ENCODE results near the gene SDF4. TPM values are rescaled to one million over a fixed set of nuclear protein-coding genes. Genes with fewer than 3 reads are reported as not detected.
"Not testable (repeated sequence)": the region's sequence is repeated elsewhere in the genome, so short reads cannot be mapped to it uniquely, and the experiment has no call there.

The SDF4 gene
- total RNA-seq, 1 donor, result 50.0 TPM

- not testable (repeated sequence) for H3K9me3 ChIP-seq (ENCODE audit: low read depth, low read length); H3K4me1 ChIP-seq (ENCODE audit: insufficient read depth, low read length); H3K27me3 ChIP-seq (ENCODE audit: insufficient read depth, low read length); H3K4me3 ChIP-seq (ENCODE audit: low read length)
Measured at GRCh38 chr1:1248009-1248913, 16.5 kb upstream of the SDF4 start.

GRCh38 chr1:1247341-1247913, 15.6 kb upstream of the SDF4 start:
- Histone ChIP-seq H3K9me3 (ENCODE audit: low read depth, low read length) (no peaks in the 10 kb centered on the region), H3K4me3 (ENCODE audit: low read length) (no peak overlapping the region), H3K27me3 (ENCODE audit: insufficient read depth, low read length) (peaks cover 5% of the 10 kb centered on the region), H3K4me1 (ENCODE audit: insufficient read depth, low read length) (peaks cover 8% of the 10 kb centered on the region)

GRCh38 chr1:1246577-1247340, 15.0 kb upstream of the SDF4 start, which contains the start of gene C1QTNF12:
Gene C1QTNF12, minus strand, starts transcription at chr1:1246722. Its CDS starts 32 bp downstream, at chr1:1246690.
- H3K27me3 ChIP-seq (ENCODE audit: insufficient read depth, low read length), result peaks cover 5% of the 10 kb centered on the region
- H3K9me3 ChIP-seq (ENCODE audit: low read depth, low read length), result no peaks in the 10 kb centered on the region
- no peak within 1 kb of the TSS for H3K4me3 ChIP-seq (ENCODE audit: low read length)
- H3K4me1 ChIP-seq (ENCODE audit: insufficient read depth, low read length), result peaks cover 8% of the 10 kb centered on the region

- Histone ChIP-seq H3K4me3 (ENCODE audit: low read length) (no peak overlapping the region), H3K27me3 (ENCODE audit: insufficient read depth, low read length) (peaks cover 5% of the 10 kb centered on the region), H3K4me1 (ENCODE audit: insufficient read depth, low read length) (peaks cover 6% of the 10 kb centered on the region), H3K9me3 (ENCODE audit: low read depth, low read length) (no peaks in the 10 kb centered on the region)
Measured at GRCh38 chr1:1245817-1246576, 14.2 kb upstream of the SDF4 start.

- H3K27me3 ChIP-seq (ENCODE audit: insufficient read depth, low read length), result peaks cover 5% of the 10 kb centered on the region
- no peak overlapping the region for H3K4me3 ChIP-seq (ENCODE audit: low read length)
- H3K4me1 ChIP-seq (ENCODE audit: insufficient read depth, low read length), result no peaks in the 10 kb centered on the region
- no peaks in the 10 kb centered on the region for H3K9me3 ChIP-seq (ENCODE audit: low read depth, low read length)
Measured at GRCh38 chr1:1245178-1245816, 13.5 kb upstream of the SDF4 start.

- H3K27me3 ChIP-seq (ENCODE audit: insufficient read depth, low read length), result peaks cover 5% of the 10 kb centered on the region
- no peaks in the 10 kb centered on the region for H3K9me3 ChIP-seq (ENCODE audit: low read depth, low read length)
- no peaks in the 10 kb centered on the region for H3K4me1 ChIP-seq (ENCODE audit: insufficient read depth, low read length)
- no peak overlapping the region for H3K4me3 ChIP-seq (ENCODE audit: low read length)
Measured at GRCh38 chr1:1244192-1244811, 12.5 kb upstream of the SDF4 start.

- H3K27me3 ChIP-seq (ENCODE audit: insufficient read depth, low read length), result peaks cover 5% of the 10 kb centered on the region
- no peaks in the 10 kb centered on the region for H3K4me1 ChIP-seq (ENCODE audit: insufficient read depth, low read length)
- H3K9me3 ChIP-seq (ENCODE audit: low read depth, low read length), result no peaks in the 10 kb centered on the region
- H3K4me3 ChIP-seq (ENCODE audit: low read length), result no peak overlapping the region
Measured at GRCh38 chr1:1243807-1244191, 12.0 kb upstream of the SDF4 start.

- peaks cover 5% of the 10 kb centered on the region for H3K27me3 ChIP-seq (ENCODE audit: insufficient read depth, low read length)
- no peak overlapping the region for H3K4me3 ChIP-seq (ENCODE audit: low read length)
- H3K4me1 ChIP-seq (ENCODE audit: insufficient read depth, low read length), result no peaks in the 10 kb centered on the region
- no peaks in the 10 kb centered on the region for H3K9me3 ChIP-seq (ENCODE audit: low read depth, low read length)
Measured at GRCh38 chr1:1243266-1243660, 11.5 kb upstream of the SDF4 start.

- Histone ChIP-seq H3K27me3 (ENCODE audit: insufficient read depth, low read length) (peaks cover 5% of the 10 kb centered on the region), H3K9me3 (ENCODE audit: low read depth, low read length) (no peaks in the 10 kb centered on the region), H3K4me1 (ENCODE audit: insufficient read depth, low read length) (no peaks in the 10 kb centered on the region), H3K4me3 (ENCODE audit: low read length) (no peak overlapping the region)
Measured at GRCh38 chr1:1242461-1243265, 10.9 kb upstream of the SDF4 start.

GRCh38 chr1:1241588-1242219, 9.9 kb upstream of the SDF4 start:
- no peaks in the 10 kb centered on the region for H3K27me3 ChIP-seq (ENCODE audit: insufficient read depth, low read length)
- no peaks in the 10 kb centered on the region for H3K4me1 ChIP-seq (ENCODE audit: insufficient read depth, low read length)
- H3K4me3 ChIP-seq (ENCODE audit: low read length), result no peak overlapping the region
- H3K9me3 ChIP-seq (ENCODE audit: low read depth, low read length), result no peaks in the 10 kb centered on the region

- H3K27me3 ChIP-seq (ENCODE audit: insufficient read depth, low read length), result no peaks in the 10 kb centered on the region
- H3K9me3 ChIP-seq (ENCODE audit: low read depth, low read length), result no peaks in the 10 kb centered on the region
- no peaks in the 10 kb centered on the region for H3K4me1 ChIP-seq (ENCODE audit: insufficient read depth, low read length)
- H3K4me3 ChIP-seq (ENCODE audit: low read length), result no peak overlapping the region
Measured at GRCh38 chr1:1240822-1241587, 9.2 kb upstream of the SDF4 start.

- no peaks in the 10 kb centered on the region for H3K27me3 ChIP-seq (ENCODE audit: insufficient read depth, low read length)
- no peak overlapping the region for H3K4me3 ChIP-seq (ENCODE audit: low read length)
- no peaks in the 10 kb centered on the region for H3K4me1 ChIP-seq (ENCODE audit: insufficient read depth, low read length)
- H3K9me3 ChIP-seq (ENCODE audit: low read depth, low read length), result no peaks in the 10 kb centered on the region
Measured at GRCh38 chr1:1240348-1240732, 8.5 kb upstream of the SDF4 start.

All from mononuclear cell (primary cell).